Measurements from ENCODE around the gene PEDS1.
A peak's percentile ranks its signal among the peaks of the same experiment; 100 is the strongest.
"Not testable (repeated sequence)": the region's sequence is repeated elsewhere in the genome, so short reads cannot be mapped to it uniquely, and the experiment has no call there.

Gene PEDS1

DNA sequence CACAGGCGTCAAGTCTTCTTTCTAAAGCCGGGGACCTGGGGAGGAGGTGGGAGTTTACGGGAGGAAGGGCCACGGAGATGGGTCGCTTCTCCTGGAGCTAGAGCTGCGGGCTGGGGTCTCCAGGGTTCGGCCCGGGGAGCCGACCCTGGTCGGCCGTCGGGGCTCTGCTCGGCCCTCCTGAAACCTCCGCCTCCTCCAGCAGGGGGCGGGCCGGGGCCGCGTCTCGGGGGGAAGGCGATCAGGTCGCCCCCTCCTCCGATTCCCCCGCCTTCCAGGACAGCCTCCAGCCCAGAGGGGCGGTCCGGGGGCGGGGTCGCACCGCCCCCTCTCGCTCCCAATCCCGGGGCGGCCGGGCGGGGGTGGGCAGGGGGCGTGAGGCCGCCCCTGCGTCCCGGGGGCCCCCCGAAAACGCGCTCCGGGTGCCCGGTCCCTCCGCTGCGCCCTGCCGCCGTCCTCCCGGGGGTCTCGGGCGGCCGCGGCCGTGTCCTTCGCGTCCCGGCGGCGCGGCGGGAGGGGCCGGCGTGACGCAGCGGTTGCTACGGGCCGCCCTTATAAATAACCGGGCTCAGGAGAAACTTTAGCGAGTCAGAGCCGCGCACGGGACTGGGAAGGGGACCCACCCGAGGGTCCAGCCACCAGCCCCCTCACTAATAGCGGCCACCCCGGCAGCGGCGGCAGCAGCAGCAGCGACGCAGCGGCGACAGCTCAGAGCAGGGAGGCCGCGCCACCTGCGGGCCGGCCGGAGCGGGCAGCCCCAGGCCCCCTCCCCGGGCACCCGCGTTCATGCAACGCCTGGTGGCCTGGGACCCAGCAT is 36.9 kb upstream of the PEDS1 start, which contains the start of gene CEBPB:
Gene CEBPB (plus strand): TSS at position 580 of the 814 bp plus-strand sequence. CDS start 204 bp downstream, at position 784.
- peak; percentile 63 to 74 (median 70) for DNase-seq

DNA sequence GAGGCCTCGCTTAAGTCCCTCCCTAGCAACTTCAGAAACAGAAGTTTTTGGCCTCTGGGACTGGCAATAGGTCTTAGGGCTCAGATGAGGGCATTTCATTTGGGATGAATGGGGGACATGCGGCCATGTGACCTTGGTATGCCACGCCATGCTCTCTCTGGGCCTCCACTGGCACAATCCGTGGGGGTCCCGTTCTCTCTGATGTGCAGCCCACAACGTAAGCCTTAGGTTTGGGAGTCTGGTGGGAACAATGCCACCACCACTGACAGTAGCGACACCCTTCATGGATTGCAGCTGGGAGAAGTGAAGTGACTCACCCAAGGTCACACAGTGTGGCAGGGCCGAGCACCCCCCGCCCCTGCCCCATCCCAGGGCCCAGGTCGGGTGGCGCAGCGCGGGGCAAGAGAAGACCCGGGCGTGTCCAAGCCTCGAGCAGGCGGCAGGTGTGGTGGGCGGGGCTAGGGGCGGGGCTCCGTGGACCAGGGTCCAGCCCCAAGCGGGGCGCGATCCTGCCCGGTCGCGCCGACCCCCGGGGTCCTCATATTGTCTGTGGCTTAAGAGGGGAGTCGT is 36.2 kb upstream of the PEDS1 start:
- DNase-seq = peak in 2 of 4 experiments; percentile 14 to 38

DNA sequence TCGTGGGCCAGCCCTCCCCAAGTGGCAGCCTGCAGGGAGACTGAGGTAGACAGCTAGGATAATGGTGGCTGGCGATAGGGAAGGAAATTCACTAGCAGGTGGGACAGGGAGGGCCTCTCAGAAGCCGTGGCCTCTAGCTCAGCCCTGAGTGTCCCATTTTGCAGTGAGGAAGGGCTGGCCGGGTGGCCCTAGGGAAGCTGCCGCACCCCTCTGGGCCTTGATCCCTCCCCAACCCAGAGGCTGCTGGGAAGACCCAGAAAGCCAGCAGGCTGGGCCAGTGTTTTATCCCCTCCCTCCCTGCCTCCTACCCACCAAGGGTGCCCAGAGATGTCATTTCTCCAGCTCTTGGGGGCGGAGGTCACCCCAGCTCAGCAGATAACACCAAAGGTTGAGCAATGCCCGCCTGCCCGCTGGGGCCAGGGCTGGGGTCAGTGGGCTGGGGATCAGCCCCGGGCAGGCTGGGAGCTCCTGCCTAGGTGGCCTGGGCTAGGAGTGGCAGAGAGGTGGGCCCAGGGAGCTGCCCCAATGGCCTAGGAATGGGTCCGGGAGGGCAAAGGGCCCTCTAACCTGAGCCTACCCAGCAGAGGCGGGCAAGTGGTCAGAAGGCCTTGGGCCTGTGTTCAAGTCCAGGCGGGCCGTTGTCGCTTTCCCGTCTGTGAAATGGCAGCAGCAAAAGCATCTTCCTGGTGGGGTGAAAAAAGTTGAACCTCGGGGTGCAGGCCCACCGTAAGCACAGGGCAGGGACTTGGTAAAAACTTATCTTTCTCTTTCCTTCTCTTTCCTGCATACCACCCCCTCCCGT is 35.6 kb upstream of the PEDS1 start:
- DNase-seq = no peak

DNA sequence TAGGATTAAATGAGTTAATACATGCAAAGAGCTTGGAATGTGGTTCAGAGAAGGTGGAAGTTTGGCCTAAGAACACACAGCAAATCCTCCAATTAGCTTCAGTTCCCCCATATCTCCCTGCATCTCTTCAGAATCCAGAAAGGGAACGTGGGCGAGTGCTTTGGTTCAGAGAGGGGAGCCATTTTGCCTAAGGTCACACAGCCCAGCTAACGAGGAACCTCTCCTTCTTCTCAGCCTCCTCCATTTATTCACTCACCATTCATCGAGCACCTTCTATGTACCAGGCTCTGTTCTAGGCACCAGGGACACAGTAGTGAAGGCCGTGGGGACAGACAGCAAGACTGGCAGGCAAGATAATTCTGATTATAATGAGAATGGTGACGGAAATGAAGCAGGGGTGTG is 34.8 kb upstream of the PEDS1 start:
- no peak for DNase-seq

DNA sequence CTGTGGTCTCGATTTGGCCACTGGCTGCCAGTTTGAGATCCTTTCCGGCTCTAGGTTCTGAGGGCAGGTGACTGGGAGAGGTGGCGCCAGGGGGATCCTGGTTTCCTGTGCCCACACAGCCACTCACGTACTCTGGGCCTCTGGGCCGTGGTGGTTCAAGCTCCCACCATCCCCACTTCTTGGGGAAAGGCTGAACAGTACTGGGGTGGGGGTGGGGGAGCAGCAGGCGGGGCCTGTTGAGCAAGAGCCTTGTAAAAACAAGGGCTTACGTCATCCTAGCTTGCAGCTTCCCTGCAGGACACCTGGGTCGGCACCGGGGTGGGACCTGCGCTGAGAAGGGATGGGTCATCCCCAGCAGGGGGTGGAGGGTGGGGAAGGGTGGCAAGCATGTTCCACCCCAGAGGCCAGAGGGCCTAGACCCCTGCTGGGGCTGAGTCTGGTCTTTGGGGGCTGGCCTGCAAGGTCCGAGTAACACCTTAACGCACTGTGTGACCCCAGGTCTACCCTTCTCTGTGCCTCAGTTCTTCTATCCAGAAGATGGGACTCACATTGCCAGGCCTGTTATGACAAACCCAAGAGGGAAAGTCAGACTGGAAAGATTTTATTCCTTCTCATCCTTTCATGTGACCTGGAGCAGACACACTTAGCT is 34.0 kb upstream of the PEDS1 start:
- no peak for DNase-seq

DNA sequence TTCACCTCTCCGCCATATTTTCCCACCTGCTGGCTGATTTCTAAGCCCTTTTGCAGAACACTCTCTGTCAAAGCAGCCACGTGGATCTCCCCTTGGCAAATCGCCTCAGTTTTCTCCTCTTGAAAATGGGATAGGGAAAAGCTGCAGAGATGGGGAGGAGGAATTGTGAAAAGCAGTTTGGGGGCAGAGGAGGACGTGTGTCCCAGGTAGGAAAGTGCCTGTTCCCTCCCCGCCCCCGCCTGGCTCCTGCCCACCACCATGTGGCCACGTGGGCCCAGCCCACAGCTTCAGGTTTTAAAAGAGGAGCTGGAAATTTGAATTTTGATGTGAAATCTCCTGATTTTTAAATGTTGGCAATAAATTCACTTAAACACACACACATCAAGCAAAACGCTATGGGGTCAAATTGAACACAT is 33.5 kb upstream of the PEDS1 start:
- no peak for DNase-seq

DNA sequence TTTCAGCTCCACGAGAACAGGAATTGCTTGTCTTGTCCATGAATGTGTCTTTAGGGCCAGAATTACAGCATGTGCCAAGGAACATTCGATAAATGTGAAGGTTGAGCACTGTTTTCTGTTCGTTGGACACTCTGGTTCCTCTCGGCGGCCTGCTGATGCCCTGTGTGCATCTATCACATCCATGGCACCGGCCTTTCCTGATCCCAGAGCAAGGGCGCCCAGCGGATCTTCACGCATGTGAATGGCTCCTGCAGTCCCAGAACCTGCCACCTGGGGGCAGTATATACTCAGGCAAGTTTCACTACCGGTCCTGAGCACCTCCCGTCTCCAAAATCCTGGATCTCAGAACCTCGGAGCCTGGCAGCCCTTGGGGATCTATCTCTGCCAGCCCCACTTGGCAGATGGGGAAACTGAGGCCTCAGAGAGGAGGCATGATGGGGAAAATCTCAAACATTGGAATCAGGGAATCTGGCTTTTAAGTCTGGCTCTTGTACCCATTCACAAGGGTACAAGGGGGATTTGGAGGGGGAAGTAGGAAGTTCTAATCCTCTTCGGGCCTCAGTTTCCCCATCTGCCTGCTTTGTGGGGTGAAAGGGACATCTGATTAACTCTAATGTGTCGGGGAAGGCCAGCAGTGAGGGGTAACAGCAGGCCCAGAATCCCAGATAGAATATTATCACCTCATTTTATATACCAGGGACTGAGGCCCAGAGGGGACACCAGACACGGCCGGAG is 32.8 kb upstream of the PEDS1 start:
- DNase-seq = peak; percentile 65 to 97 (median 86)

DNA sequence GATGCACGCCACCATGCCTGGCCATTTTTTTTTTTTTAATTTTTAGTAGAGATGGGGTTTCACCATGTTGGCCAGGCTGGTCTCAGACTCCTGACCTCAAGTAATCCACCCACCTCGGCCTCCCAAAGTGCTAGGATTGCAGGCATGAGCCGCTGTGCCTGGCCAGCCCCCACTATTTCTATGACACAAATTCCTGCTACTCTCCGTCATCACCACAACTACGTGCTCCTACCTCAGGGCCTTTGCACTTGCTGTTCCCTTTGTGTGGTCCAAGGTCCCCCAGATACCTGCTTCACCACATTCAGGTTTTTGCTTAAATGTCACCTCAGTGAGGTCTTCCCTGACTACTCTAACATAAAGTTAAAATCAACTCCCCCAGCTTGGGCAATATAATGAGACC is 31.9 kb upstream of the PEDS1 start:
- no peak for DNase-seq

DNA sequence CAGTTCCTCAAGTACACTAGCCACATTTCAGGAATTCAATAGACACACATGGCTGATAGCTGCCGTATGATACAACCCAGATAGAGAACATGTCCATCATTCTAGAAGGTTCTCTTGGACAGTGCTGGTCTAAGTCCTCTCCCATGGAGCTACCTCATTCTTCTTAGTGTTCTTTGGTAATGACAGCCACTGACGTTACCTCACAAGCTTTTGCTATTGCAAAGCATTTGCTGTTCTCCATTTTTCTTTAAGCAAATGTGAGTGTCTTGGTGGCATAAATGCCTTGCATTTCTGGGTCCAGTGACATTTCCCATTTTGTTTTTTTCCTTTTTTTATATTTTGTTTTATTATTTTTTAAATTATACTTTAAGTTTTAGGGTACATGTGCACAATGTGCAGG is 28.8 kb upstream of the PEDS1 start:
- DNase-seq = no peak

DNA sequence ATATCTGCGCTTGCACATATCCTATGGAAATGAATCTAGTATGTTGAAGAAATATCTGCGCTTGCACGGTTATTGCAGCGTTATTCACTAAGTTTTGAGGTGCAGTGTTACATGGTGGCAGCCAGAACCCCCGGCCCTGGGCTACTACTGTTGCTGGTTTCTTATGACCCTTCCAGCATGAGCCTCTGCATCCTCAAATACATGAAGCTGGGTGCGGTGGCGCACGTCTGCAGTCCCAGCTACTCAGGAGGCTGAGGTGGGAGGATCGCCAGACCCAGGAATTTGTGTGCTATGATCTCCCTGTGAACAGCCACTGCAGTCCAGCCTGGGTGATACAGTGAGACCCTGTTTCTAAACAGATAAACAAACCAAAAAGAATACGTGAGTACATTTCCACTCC is 27.8 kb upstream of the PEDS1 start:
- no peak for DNase-seq

DNA sequence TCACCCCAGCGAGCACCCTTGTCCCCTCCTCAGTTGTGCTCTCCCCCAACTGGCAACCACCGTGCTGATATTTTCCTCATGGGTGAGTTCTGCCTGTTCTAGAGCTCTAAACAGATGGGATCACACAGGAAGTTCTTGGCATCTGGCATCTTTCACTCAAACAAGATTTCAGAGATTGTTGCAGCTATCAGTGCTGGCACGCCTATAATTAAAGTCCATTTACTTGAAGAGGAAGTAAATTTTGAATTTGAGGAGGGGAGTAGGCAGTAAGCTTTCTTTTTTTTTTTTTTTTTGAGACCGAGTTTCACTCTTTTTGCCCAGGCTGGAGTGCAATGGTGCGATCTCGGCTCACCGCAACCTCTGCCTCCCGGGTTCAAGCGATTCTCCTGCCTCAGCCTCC is 25.1 kb upstream of the PEDS1 start:
- DNase-seq = not testable (repeated sequence)

DNA sequence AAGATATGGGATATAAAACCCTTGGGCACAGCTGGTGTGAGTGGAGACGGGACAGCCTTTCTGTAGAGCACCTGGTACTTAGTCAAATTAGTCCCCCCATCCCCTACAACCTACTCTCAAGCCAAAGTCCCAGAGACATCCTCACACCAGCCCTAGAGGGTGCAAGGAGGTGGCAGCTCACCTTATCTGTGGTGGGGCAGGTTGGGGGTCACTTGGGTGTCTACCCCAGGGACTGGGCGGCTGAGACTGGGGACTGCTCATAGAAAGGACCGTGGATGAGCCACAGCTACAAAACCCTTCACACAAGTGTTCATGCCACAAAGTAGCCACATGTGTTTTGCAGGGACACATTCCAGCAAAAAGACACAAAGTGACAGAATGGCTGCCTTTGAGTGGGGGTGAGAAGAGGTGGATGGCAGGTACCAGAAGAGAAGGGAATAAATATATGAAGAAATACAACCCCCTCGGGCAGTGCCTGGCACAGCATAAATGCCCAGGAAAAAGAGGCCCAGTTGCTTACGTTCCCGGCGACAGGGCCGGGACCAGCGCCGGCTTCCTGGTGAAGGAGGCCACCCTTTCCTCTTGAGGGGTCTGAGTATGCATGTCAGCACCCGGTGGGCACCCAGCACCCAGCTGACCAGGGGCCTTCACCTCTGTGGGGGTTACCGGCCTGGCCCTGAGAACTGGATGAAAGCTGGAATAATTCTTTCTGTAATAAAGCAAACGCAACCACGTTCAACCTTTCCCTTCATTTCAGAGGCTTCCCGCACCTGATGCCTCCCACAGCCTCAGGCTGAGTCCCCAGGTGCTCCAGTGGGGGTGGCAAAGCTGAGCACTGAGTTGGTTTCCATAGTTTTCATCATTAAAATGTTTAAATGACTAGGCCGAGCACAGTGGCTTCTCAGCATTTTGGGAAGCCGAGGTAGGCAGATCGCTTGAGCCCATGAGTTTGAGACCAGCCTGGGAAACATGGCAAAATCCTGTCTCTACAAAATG is 22.7 kb upstream of the PEDS1 start:
- DNase-seq = no peak

DNA sequence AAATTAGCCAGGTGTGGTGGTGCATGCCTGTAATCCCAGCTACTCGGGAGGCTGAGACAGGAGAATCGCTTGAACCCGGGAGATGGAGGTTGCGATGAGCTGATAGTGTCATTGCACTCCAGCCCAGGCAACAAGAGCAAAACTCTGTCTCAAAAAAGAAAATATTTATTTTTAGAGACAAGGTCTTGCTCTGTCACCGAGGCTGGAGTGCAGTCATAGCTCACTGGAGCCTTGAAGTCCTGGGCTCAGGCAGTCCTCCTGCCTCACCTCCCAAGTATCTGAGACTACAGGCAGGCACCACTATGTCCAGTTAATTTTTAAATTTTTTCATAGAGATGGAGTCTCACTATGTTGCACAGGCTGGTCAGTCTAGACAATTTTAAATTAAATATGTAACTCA is 20.9 kb upstream of the PEDS1 start:
- DNase-seq = no peak

DNA sequence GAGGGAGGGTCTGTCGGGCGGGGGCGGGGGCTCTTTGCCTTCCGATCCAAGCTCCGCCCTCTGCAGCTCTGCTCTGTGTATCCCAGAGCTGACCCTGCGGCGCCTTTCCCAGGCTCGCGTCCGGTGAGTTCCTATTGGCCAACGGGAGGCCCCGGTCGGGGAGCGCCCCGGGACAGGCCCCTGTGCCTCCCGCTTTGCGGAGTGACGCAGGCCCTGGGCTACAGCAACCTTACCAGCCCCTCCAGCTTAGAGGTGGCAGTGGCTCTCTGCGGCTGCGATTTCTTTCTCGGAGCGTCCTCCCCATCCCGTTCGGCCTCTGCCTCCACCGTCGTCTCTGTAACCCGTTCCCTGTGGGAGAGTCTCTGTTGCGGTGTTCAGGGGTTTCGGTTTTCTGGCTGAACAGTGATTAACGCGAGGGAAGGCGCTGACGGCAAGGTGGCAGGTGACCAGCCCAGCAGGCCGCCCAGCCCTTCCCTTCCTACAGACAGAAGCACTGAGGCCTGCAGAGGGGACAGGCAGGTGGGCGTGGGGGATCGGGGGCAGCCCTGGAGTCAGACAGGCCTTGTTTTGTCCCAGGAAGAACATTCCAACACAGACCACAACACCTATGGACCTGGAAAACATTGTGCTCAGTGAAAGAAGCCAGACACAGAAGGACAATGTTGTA is 19.0 kb upstream of the PEDS1 start:
- no peak for DNase-seq

DNA sequence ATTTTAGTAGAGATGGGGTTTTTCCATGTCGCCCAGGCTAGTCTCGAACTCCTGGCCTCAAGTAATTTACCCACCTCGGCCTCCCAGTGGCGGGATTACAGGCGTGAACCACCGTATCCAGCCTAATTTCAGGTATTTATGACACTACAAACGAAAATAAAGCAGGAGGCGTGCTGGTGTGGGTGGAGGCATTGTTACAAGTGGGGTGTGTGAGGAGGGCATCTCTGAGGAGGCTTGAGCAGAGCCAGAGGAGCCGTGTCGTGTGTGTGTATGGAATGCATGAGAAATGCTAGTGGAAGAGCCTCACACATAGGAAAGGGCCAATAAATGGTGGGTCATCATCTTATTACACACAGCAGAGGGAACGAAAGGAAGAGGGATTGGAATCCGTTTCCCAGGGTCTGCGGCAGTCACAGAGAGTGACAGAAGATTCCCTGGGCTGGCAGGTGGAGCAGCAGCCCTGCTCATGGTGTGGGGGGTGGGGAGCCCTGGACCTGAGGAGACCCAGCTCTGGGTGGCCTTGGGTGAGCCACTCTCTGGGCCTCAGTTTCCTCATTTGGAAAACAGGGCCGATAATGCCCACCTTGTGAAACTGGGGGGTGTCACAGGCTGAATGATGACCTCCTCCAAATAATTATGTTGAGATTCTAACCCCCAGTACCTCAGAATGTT is 17.2 kb upstream of the PEDS1 start:
- DNase-seq = no peak

DNA sequence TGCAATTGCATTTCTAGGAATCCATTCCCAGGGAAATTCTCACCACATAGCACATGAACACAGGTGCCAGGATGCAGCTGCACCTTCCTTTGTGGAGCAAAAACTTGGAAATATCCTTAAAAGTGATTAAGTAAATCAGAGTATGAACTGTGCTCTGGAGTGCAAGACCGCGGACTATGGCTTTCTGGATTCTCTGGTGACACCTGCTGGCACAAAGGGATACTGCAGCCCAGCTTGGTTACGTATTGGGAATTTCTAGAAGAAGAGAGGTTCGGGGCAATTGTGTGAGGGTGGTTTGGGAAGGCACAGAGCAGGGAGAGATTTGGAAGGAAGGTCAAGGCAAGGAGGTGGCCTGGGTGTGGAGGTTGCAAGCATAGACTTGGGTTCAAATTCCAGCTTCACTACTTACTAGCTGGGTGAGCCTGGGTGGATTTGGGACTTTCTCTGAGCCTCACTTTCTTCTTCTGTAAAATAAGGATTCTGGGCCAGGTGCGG is 15.9 kb upstream of the PEDS1 start:
- peak; percentile 53 to 84 (median 64) for DNase-seq

DNA sequence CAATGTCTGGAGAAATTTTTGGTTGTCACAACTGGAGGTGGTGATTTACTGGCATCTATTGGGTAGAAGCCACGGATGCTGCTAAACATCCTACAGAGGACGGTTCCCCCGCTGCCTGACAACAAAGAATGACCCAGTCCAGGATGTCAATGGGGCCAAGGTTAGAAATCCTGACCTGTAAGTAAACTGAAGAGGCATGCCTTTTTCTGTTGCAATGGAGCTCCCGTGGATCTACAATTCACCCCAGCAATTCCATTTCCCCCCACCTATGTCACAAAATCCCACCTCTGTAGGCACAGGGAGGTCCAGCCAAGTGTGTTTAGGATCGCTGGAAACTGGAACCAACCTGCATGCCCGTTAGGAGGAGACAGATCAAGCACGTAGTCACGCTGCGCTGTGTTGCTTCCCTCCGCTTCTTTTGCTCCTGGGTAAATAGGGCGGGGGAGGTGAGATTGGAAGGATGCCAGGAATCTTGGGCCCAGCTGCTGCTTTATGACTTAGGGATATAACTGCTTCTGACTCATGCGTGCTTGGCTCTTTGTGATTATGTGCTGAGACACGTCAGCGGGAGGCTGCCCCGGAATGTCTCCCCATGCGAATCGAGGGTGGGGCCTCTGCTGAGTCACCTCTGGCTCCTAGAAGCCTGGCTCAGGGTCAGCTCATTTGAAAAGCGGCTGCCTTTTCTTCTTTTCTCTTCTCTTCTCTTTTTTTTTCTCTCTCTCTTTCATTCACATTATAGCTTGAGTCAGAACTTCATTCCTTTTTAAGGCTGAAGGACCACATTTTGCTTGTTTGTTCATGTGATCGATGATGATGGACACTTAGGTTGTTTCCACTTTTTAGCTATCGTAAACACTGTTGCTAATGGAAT is 12.4 kb upstream of the PEDS1 start:
- DNase-seq = peak; percentile 50 to 63 (median 59)

DNA sequence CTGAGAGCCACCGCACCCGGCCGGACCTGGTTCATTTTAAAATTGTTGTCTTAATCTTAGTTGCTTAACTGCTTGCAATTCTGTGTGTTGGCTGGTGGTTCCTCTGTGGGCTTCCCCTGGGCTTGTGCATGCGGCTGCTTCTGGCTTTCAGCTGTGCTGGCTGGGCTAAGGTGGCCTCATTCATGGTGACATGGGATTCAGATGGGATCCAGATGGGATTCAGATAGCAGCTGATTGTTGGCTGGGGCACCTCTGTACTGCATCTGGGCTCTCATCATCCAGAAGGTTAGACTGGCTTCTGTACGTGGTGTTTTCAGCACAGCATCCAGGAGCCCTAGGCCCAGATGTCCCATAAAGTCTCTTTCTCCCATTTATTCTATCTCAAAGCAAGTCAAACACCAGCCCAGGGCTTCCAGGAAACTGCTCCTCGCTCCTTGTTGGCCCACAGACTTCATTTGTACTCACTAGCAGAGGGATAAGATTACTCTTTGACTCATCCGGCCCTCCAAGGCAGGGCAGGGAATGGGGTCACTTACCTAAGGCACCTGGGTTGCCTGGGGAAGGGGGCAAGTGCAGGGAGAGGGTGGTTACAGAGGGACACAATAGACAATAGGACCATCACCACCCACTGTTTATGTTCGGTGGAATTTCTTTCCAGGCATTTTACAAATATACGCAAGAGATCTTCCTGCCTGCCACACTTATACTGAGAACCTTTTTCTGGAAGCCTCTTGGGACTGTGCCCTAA is 10.2 kb upstream of the PEDS1 start:
- no peak for DNase-seq

Measured in activated CD4-positive, CD25-positive, alpha-beta regulatory T cell (primary cell).